ENCODE results near the gene NOP56. TPM values are rescaled to one million over a fixed set of nuclear protein-coding genes. Genes with fewer than 3 reads are reported as not detected.

The NOP56 gene
- total and polyA plus RNA-seq, 9 of the 15 experiments (the other 6 are each of a cell fraction or from before 2014, with no cell fraction given), result 295 to 697 (median 439) TPM

GRCh38 chr20:2640260-2640659 lies 12.2 kb upstream of the NOP56 start:
- ATAC-seq (no peak), FAIRE-seq (no peak), DNase-seq (ENCODE audit: extremely low read depth in 1 of 4, low spot score in 3 of 4) (no peak)
- H3K9ac ChIP-seq (ENCODE audit: insufficient read depth in 1 of 2, low read depth in 2 of 2, low read length in 2 of 2), result no peak overlapping the region
- ChIA-PET CTCF (ENCODE audit: low intra/inter-chr PET ratio) (no interaction called here), POLR2A (no interaction called here)
- no peaks in the 10 kb centered on the region for H3K79me2 ChIP-seq (ENCODE audit: control insufficient read depth, insufficient read depth, low read length)
- peaks cover 0 to 6% of the 10 kb centered on the region in 2 experiments; a peak in 2 of 5 replicates for H3K27me3 ChIP-seq (ENCODE audit: control insufficient read depth in 2 of 2, insufficient read depth in 2 of 2, low read length in 2 of 2)
- no peaks in the 10 kb centered on the region; the same call in 1 of the 2 replicates for H3K9me3 ChIP-seq (replicated peaks; ENCODE audit: control insufficient read depth, insufficient read depth, low read depth, low read length)
- no peak overlapping the region for H2AFZ ChIP-seq (ENCODE audit: low read depth, low read length)
- no peaks in the 10 kb centered on the region for H3K9me1 ChIP-seq (ENCODE audit: control insufficient read depth, insufficient read depth, low read length)
- H3K27ac ChIP-seq (ENCODE audit: extremely low read depth, low read depth, low read length), result no peak overlapping the region
- no peaks in the 10 kb centered on the region for H3K36me3 ChIP-seq (ENCODE audit: control insufficient read depth, insufficient read depth, low read length)
- no peak overlapping the region for H3K4me3 ChIP-seq
- no peak for TF ChIP-seq RFX5 (IDR thresholded peaks at IDR 0.05; ENCODE audit: low read depth, low read length)
- peak; percentile 61; the same call in 1 of the 2 replicates for TF ChIP-seq ZNF12 (CRISPR knock-in tag; IDR thresholded peaks at IDR 0.05)
- H4K20me1 ChIP-seq (replicated peaks; ENCODE audit: control insufficient read depth, insufficient read depth, low read length), result no peaks in the 10 kb centered on the region
- intact Hi-C loops (cut with micrococcal nuclease) (loop anchor here (10.0 kb wide), 1 partner anchor 65 kb away; no protein-coding TSS in a partner anchor), in situ Hi-C loops (cut with MboI) (loop anchor here (10.0 kb wide), 1 partner anchor 175 kb away; no protein-coding TSS in a partner anchor)
- BruUV-seq (replicated peaks), result no TSS peak
- 0% methylated on average over 1 of the region's 1 CpG for WGBS (ENCODE audit: insufficient coverage, low coverage, missing lambda C conversion rate)
- H3K4me2 ChIP-seq (ENCODE audit: insufficient read depth, low read length), result no peak overlapping the region
- H3K4me1 ChIP-seq (replicated peaks in 1 of 2; ENCODE audit: control insufficient read depth in 2 of 2, insufficient read depth in 2 of 2, low read length in 2 of 2), result no peaks in the 10 kb centered on the region

GRCh38 chr20:2640899-2641298 lies 11.5 kb upstream of the NOP56 start:
- DNase-seq (ENCODE audit: extremely low read depth in 1 of 4, low spot score in 3 of 4), result no peak
- FAIRE-seq, result no peak
- intact Hi-C loops (cut with micrococcal nuclease), result loop anchor here (10.0 kb wide), 1 partner anchor 66 kb away; no protein-coding TSS in a partner anchor
- peak; percentile 97 for TF ChIP-seq SPI1 (IDR thresholded peaks at IDR 0.05; ENCODE audit: borderline replicate concordance, low read depth, low read length)
- no peak for TF ChIP-seq FOXM1 (IDR thresholded peaks at IDR 0.05; ENCODE audit: low read depth)
- TF ChIP-seq FOXM1 (CRISPR knock-in tag; IDR thresholded peaks at IDR 0.05; ENCODE audit: low read depth), result no peak
- 19% methylated on average over 9 of the region's 9 CpGs for WGBS (ENCODE audit: insufficient coverage, low coverage, missing lambda C conversion rate)
- in situ Hi-C loops (cut with MboI), result loop anchor here (10.0 kb wide), 1 partner anchor 176 kb away; no protein-coding TSS in a partner anchor
- Histone ChIP-seq H3K4me3 (no peak overlapping the region), H4K20me1 (replicated peaks; ENCODE audit: control insufficient read depth, insufficient read depth, low read length) (no peaks in the 10 kb centered on the region), H3K9ac (ENCODE audit: insufficient read depth in 1 of 2, low read depth in 2 of 2, low read length in 2 of 2) (no peak overlapping the region), H3K4me1 (replicated peaks in 1 of 2; ENCODE audit: control insufficient read depth in 2 of 2, insufficient read depth in 2 of 2, low read length in 2 of 2) (no peaks in the 10 kb centered on the region), H3K27me3 (ENCODE audit: control insufficient read depth in 2 of 2, insufficient read depth in 2 of 2, low read length in 2 of 2) (peaks cover 0 to 6% of the 10 kb centered on the region in 2 experiments; a peak in 2 of 5 replicates), H3K9me3 (replicated peaks; ENCODE audit: control insufficient read depth, insufficient read depth, low read depth, low read length) (no peaks in the 10 kb centered on the region; the same call in 1 of the 2 replicates), H3K4me2 (ENCODE audit: insufficient read depth, low read length) (no peak overlapping the region), H3K79me2 (ENCODE audit: control insufficient read depth, insufficient read depth, low read length) (no peaks in the 10 kb centered on the region), H3K36me3 (ENCODE audit: control insufficient read depth, insufficient read depth, low read length) (no peaks in the 10 kb centered on the region), H3K27ac (ENCODE audit: extremely low read depth, low read depth, low read length) (no peak overlapping the region), H2AFZ (ENCODE audit: low read depth, low read length) (no peak overlapping the region), H3K9me1 (ENCODE audit: control insufficient read depth, insufficient read depth, low read length) (no peaks in the 10 kb centered on the region)
- no TSS peak for BruUV-seq (replicated peaks)
- ATAC-seq, result no peak
- ChIA-PET POLR2A (no interaction called here), CTCF (ENCODE audit: low intra/inter-chr PET ratio) (no interaction called here)

Measured in K562 (cell line).